GM18502 (cell line): ENCODE results near the gene CELF3.
"Not testable (repeated sequence)": the region's sequence is repeated elsewhere in the genome, so short reads cannot be mapped to it uniquely, and the experiment has no call there.

Experiments
- ATAC-seq: cut with Tn5 transposase; IDR thresholded peaks from one replicate; pipeline ENCODE4 v1.9.1; 2021; ENCODE audit warnings: mild to moderate bottlenecking; ENCODE audit not compliant: unreplicated experiment, poor library complexity

Gene CELF3

GRCh38 chr1:151716771-151717631, at the start of gene CELF3:
Gene CELF3, minus strand, starts transcription at chr1:151716803. Its CDS starts 783 bp downstream, at chr1:151716020.
- no peak for ATAC-seq

GRCh38 chr1:151763990-151764389, 47.4 kb upstream of the CELF3 start:
- ATAC-seq, result no peak

GRCh38 chr1:151762941-151763921, 46.6 kb upstream of the CELF3 start, which contains the start of gene MRPL9:
Gene MRPL9, minus strand, starts transcription at chr1:151763496. Its CDS starts 17 bp downstream, at chr1:151763479.
- ATAC-seq, result peak; percentile 97

- no peak for ATAC-seq
Observed at GRCh38 chr1:151760597-151761385, 44.2 kb upstream of the CELF3 start.

- no peak for ATAC-seq
Observed at GRCh38 chr1:151759241-151759640, 42.6 kb upstream of the CELF3 start.

- ATAC-seq, result no peak
Observed at GRCh38 chr1:151756291-151756690, 39.7 kb upstream of the CELF3 start.

- ATAC-seq, result no peak
Observed at GRCh38 chr1:151741516-151741915, 24.9 kb upstream of the CELF3 start.

GRCh38 chr1:151739590-151740355, 23.2 kb upstream of the CELF3 start:
- no peak for ATAC-seq

GRCh38 chr1:151737479-151737878, 20.9 kb upstream of the CELF3 start:
- ATAC-seq, result no peak

GRCh38 chr1:151737026-151737425, 20.4 kb upstream of the CELF3 start:
- no peak for ATAC-seq

GRCh38 chr1:151733995-151734394, 17.4 kb upstream of the CELF3 start:
- ATAC-seq, result not testable (repeated sequence)

- no peak for ATAC-seq
Observed at GRCh38 chr1:151733126-151733525, 16.5 kb upstream of the CELF3 start.

- no peak for ATAC-seq
Observed at GRCh38 chr1:151729966-151730291, 13.3 kb upstream of the CELF3 start.

- no peak for ATAC-seq
Observed at GRCh38 chr1:151729157-151729965, 12.8 kb upstream of the CELF3 start.

- no peak for ATAC-seq
Observed at GRCh38 chr1:151728151-151729054, 11.8 kb upstream of the CELF3 start.

GRCh38 chr1:151723726-151724370, 7.2 kb upstream of the CELF3 start:
- no peak for ATAC-seq
